ENCODE data around the gene NOTCH1. TPM values are rescaled to one million over a fixed set of nuclear protein-coding genes. Genes with fewer than 3 reads are reported as not detected.
A peak's percentile ranks its signal among the peaks of the same experiment; 100 is the strongest.
"Not testable (repeated sequence)": the region's sequence is repeated elsewhere in the genome, so short reads cannot be mapped to it uniquely, and the experiment has no call there.

NOTCH1 gene
- total and polyA plus RNA-seq, 3 experiments from 2014 or later = 5.1 to 79.5 (median 70.0) TPM

GRCh38 chr9:136563646-136564325, 17.9 kb upstream of the NOTCH1 start:
- CTCF ChIA-PET = interaction anchor here (1.0 kb wide), 1 partner anchor 64 kb away, joined by 3 read pairs; no protein-coding TSS in a partner anchor
- H3K9me3 Mint-ChIP-seq = peaks cover 0 to 2% (median 0%) of the 10 kb centered on the region in 5 donors
- H3K27ac ChIP-seq (ENCODE audit: low read depth, low read length) = no peak overlapping the region

DNA sequence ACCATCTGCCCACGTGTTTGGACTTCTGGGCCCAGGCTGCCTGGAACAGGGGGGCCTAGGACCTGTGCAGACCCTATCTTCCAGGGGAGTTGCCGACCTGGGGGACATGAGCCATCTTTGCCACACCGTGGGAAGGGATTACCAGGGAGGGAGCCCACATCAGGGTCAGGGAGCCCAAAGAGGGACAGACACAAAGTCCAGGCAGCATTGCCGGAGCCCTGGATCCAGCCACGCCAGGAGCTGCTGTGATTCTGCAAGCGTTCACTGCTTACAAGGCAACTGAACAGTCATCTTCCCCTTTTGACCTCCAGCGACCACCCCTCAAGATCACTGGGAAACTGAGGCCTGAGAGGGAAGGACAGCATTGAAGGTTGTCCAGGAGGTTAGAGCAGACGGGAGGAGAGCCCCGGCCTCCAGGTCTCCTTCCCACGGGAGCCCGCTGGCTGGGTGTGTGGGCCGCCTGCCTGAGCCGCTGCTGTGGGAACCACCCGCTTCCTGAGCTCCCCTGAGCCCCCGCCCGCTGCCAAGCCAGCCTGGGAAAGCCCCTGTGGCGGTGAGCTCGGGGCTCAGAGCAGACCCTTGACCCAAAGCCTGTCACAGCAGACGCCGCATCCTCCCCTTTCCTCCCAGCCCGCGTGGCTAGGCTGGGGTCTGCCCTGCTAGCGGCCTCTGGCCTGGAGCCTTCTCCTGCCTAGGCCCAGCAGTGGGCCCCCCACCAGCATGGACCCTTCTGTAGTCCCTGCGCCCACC, 17.1 kb upstream of the NOTCH1 start:
- ChIA-PET POLR2A (no interaction called here), CTCF (interaction anchor here (1.0 kb wide), 1 partner anchor 65 kb away, joined by 3 read pairs; no protein-coding TSS in a partner anchor)
- H3K27me3 ChIP-seq (ENCODE audit: insufficient read depth, low read length, poor library complexity, severe bottlenecking) = no peaks in the 10 kb centered on the region
- Mint-ChIP-seq H3K36me3 (peaks cover 0 to 4% (median 0%) of the 10 kb centered on the region in 3 donors), H3K27ac (no peak overlapping the region), H3K4me3 (no peak overlapping the region), H3K4me1 (peaks cover 0 to 4% (median 0%) of the 10 kb centered on the region in 3 donors), H3K9me3 (peaks cover 0 to 4% (median 0%) of the 10 kb centered on the region in 5 donors), H3K27me3 (peaks cover 0 to 1% of the 10 kb centered on the region in 2 donors)
- H3K36me3 ChIP-seq (ENCODE audit: insufficient read depth, low read length) = no peaks in the 10 kb centered on the region
- no peak overlapping the region for H3K27ac ChIP-seq (ENCODE audit: low read depth, low read length)
- H3K9me3 ChIP-seq (ENCODE audit: low read length) = no peaks in the 10 kb centered on the region
- no peak for DNase-seq
- no peaks in the 10 kb centered on the region for H3K4me1 ChIP-seq (ENCODE audit: insufficient read depth, low read length)
- H3K4me3 ChIP-seq (ENCODE audit: low read length) = no peak overlapping the region

More at GRCh38 chr9:136563646-136564325, 17.9 kb upstream of the NOTCH1 start:
- no peaks in the 10 kb centered on the region for H3K27me3 Mint-ChIP-seq
- Histone ChIP-seq H3K9me3 (ENCODE audit: low read length) (no peaks in the 10 kb centered on the region), H3K4me3 (ENCODE audit: low read length) (no peak overlapping the region), H3K36me3 (ENCODE audit: insufficient read depth, low read length) (no peaks in the 10 kb centered on the region), H3K4me1 (ENCODE audit: insufficient read depth, low read length) (no peaks in the 10 kb centered on the region), H3K27me3 (ENCODE audit: insufficient read depth, low read length, poor library complexity, severe bottlenecking) (no peaks in the 10 kb centered on the region)
- no peak overlapping the region for H3K4me3 Mint-ChIP-seq
- POLR2A ChIA-PET = no interaction called here
- H3K4me1 Mint-ChIP-seq = peaks cover 0 to 1% (median 0%) of the 10 kb centered on the region in 3 donors
- no peak overlapping the region for H3K27ac Mint-ChIP-seq
- DNase-seq = no peak
- H3K36me3 Mint-ChIP-seq = peaks cover 0 to 2% (median 0%) of the 10 kb centered on the region in 3 donors

- Mint-ChIP-seq H3K27me3 (peaks cover 0 to 1% of the 10 kb centered on the region in 2 donors), H3K4me3 (no peak overlapping the region), H3K27ac (no peak overlapping the region), H3K36me3 (peaks cover 0 to 4% (median 0%) of the 10 kb centered on the region in 3 donors), H3K4me1 (peaks cover 0 to 4% (median 0%) of the 10 kb centered on the region in 3 donors), H3K9me3 (peaks cover 0 to 4% (median 0%) of the 10 kb centered on the region in 5 donors)
- H3K27me3 ChIP-seq (ENCODE audit: insufficient read depth, low read length, poor library complexity, severe bottlenecking) = no peaks in the 10 kb centered on the region
- no peak overlapping the region for H3K27ac ChIP-seq (ENCODE audit: low read depth, low read length)
- H3K4me3 ChIP-seq (ENCODE audit: low read length) = no peak overlapping the region
- ChIA-PET POLR2A (no interaction called here), CTCF (no interaction called here)
- H3K4me1 ChIP-seq (ENCODE audit: insufficient read depth, low read length) = no peaks in the 10 kb centered on the region
- no peaks in the 10 kb centered on the region for H3K36me3 ChIP-seq (ENCODE audit: insufficient read depth, low read length)
- DNase-seq = no peak
- no peaks in the 10 kb centered on the region for H3K9me3 ChIP-seq (ENCODE audit: low read length)
Observed at GRCh38 chr9:136561779-136562178, 15.9 kb upstream of the NOTCH1 start.

DNA sequence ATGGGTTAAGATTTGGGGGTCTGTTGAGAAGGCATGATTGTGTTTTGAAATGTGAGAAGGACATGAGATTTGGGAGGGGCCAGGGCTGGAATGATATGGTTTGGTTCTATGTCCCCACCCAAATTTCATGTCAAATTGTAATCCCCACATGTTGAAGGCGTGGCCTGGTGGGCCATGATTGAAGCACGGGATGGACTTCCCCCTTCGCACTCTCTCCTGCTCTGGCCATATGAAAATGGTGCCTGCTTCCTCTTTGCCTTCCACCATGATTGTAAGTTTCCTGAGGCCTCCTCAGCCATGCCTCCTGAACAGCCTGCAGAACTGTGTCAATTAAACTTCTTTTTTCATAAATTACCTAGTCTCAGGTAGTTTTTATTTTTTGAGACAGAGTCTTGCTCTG, 14.7 kb upstream of the NOTCH1 start:
- Mint-ChIP-seq H3K36me3 (peaks cover 0 to 4% (median 0%) of the 10 kb centered on the region in 3 donors), H3K27me3 (peaks cover 0 to 1% of the 10 kb centered on the region in 2 donors), H3K4me1 (peaks cover 0 to 4% (median 0%) of the 10 kb centered on the region in 3 donors), H3K9me3 (peaks cover 0 to 4% (median 0%) of the 10 kb centered on the region in 5 donors), H3K27ac (peak overlapping the region in 1 of 8 donors; percentile 61), H3K4me3 (no peak overlapping the region)
- no peak overlapping the region for H3K4me3 ChIP-seq (ENCODE audit: low read length)
- H3K36me3 ChIP-seq (ENCODE audit: insufficient read depth, low read length) = no peaks in the 10 kb centered on the region
- DNase-seq = no peak
- H3K4me1 ChIP-seq (ENCODE audit: insufficient read depth, low read length) = no peaks in the 10 kb centered on the region
- no peaks in the 10 kb centered on the region for H3K9me3 ChIP-seq (ENCODE audit: low read length)
- H3K27me3 ChIP-seq (ENCODE audit: insufficient read depth, low read length, poor library complexity, severe bottlenecking) = no peaks in the 10 kb centered on the region
- ChIA-PET CTCF (no interaction called here), POLR2A (no interaction called here)
- no peak overlapping the region for H3K27ac ChIP-seq (ENCODE audit: low read depth, low read length)

- POLR2A ChIA-PET; CTCF ChIA-PET; H3K36me3 Mint-ChIP-seq; H3K9me3 ChIP-seq (ENCODE audit: low read length); H3K27ac Mint-ChIP-seq; H3K27me3 ChIP-seq (ENCODE audit: insufficient read depth, low read length, poor library complexity, severe bottlenecking); H3K4me1 ChIP-seq (ENCODE audit: insufficient read depth, low read length); H3K4me3 Mint-ChIP-seq; H3K4me1 Mint-ChIP-seq; H3K27me3 Mint-ChIP-seq; H3K4me3 ChIP-seq (ENCODE audit: low read length); H3K9me3 Mint-ChIP-seq; DNase-seq; H3K36me3 ChIP-seq (ENCODE audit: insufficient read depth, low read length); H3K27ac ChIP-seq (ENCODE audit: low read depth, low read length): not testable (repeated sequence)
Observed at GRCh38 chr9:136559371-136559770, 13.5 kb upstream of the NOTCH1 start.

- DNase-seq; H3K4me3 Mint-ChIP-seq; H3K27me3 Mint-ChIP-seq; POLR2A ChIA-PET; H3K27ac Mint-ChIP-seq; H3K27me3 ChIP-seq (ENCODE audit: insufficient read depth, low read length, poor library complexity, severe bottlenecking); H3K9me3 Mint-ChIP-seq; H3K9me3 ChIP-seq (ENCODE audit: low read length); H3K27ac ChIP-seq (ENCODE audit: low read depth, low read length); H3K36me3 ChIP-seq (ENCODE audit: insufficient read depth, low read length); CTCF ChIA-PET; H3K4me1 Mint-ChIP-seq; H3K36me3 Mint-ChIP-seq; H3K4me1 ChIP-seq (ENCODE audit: insufficient read depth, low read length); H3K4me3 ChIP-seq (ENCODE audit: low read length): not testable (repeated sequence)
Observed at GRCh38 chr9:136558846-136559245, 13.0 kb upstream of the NOTCH1 start.

DNA sequence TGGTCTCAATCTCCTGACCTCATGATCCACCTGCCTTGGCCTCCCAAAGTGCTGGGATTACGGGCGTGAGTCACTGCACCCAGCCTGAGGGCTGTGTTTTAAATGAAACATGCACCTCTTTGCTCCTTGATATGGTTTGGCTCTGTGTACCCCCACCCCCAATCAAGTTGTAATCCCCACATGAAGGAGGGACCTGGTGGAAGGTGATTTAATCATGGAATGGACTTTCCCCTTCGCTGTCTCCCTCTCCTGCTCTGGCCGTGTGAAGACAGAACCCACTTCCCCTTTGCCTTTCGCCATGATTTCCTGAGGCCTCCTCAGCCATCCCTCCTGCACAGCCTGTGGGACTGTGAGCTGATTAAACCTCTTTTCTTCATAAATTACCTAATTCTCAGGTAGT, 12.5 kb upstream of the NOTCH1 start:
- peaks cover 0 to 4% (median 0%) of the 10 kb centered on the region in 3 donors for H3K36me3 Mint-ChIP-seq
- Histone ChIP-seq H3K4me1 (ENCODE audit: insufficient read depth, low read length) (no peaks in the 10 kb centered on the region), H3K27ac (ENCODE audit: low read depth, low read length) (no peak overlapping the region), H3K27me3 (ENCODE audit: insufficient read depth, low read length, poor library complexity, severe bottlenecking) (no peaks in the 10 kb centered on the region), H3K4me3 (ENCODE audit: low read length) (no peak overlapping the region), H3K36me3 (ENCODE audit: insufficient read depth, low read length) (no peaks in the 10 kb centered on the region), H3K9me3 (ENCODE audit: low read length) (no peaks in the 10 kb centered on the region)
- ChIA-PET POLR2A (no interaction called here), CTCF (no interaction called here)
- H3K4me1 Mint-ChIP-seq = peaks cover 0 to 4% (median 0%) of the 10 kb centered on the region in 3 donors
- peak overlapping the region in 1 of 8 donors; percentile 13 for H3K27ac Mint-ChIP-seq
- DNase-seq = no peak
- H3K9me3 Mint-ChIP-seq = peaks cover 0 to 4% (median 0%) of the 10 kb centered on the region in 5 donors
- no peak overlapping the region for H3K4me3 Mint-ChIP-seq
- H3K27me3 Mint-ChIP-seq = peaks cover 0 to 5% of the 10 kb centered on the region in 2 donors

DNA sequence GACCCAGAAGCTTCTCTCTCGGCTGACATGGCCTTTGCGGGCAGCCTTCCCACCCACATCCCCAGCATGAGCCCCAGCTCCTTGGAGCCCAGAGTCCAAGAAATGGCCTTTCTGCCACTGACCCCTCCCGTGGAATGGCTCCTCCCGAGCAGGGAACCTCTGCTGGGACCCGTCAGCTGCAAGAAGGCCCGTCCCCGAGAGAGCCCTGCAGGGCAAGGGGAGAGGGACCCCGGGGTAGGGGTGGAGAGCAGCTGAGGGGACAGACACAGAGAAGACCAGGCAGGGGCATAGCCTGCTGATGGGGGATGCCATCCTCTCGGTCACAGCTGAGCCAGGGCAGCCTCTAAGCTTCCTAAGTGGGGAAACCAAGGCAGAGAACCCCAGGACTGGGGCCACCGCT, 11.2 kb upstream of the NOTCH1 start:
- CTCF ChIA-PET = interaction anchor here (0.6 kb wide), 1 partner anchor 24 kb away, joined by 3 read pairs; no protein-coding TSS in a partner anchor
- Mint-ChIP-seq H3K36me3 (peaks cover 0 to 4% (median 0%) of the 10 kb centered on the region in 3 donors), H3K4me1 (peaks cover 3 to 5% (median 4%) of the 10 kb centered on the region in 3 donors), H3K27me3 (peaks cover 0 to 5% of the 10 kb centered on the region in 2 donors), H3K9me3 (peaks cover 0 to 4% (median 0%) of the 10 kb centered on the region in 5 donors), H3K4me3 (no peak overlapping the region), H3K27ac (no peak overlapping the region)
- Histone ChIP-seq H3K36me3 (ENCODE audit: insufficient read depth, low read length) (no peaks in the 10 kb centered on the region), H3K9me3 (ENCODE audit: low read length) (no peaks in the 10 kb centered on the region), H3K4me3 (ENCODE audit: low read length) (no peak overlapping the region), H3K27ac (ENCODE audit: low read depth, low read length) (no peak overlapping the region), H3K4me1 (ENCODE audit: insufficient read depth, low read length) (no peaks in the 10 kb centered on the region), H3K27me3 (ENCODE audit: insufficient read depth, low read length, poor library complexity, severe bottlenecking) (no peaks in the 10 kb centered on the region)
- DNase-seq = no peak
- POLR2A ChIA-PET = no interaction called here

Data from CD8-positive, alpha-beta memory T cell (primary cell).